Raji (cell line): ENCODE data around the gene WWC2.

Experiments
- POLR2A ChIP-seq: IDR thresholded peaks from 2 replicates; pipeline ENCODE4 v1.6.1; 2011; ENCODE audit warnings: low read depth, low read length, control low read depth; ENCODE audit not compliant: insufficient read depth

WWC2 gene

DNA sequence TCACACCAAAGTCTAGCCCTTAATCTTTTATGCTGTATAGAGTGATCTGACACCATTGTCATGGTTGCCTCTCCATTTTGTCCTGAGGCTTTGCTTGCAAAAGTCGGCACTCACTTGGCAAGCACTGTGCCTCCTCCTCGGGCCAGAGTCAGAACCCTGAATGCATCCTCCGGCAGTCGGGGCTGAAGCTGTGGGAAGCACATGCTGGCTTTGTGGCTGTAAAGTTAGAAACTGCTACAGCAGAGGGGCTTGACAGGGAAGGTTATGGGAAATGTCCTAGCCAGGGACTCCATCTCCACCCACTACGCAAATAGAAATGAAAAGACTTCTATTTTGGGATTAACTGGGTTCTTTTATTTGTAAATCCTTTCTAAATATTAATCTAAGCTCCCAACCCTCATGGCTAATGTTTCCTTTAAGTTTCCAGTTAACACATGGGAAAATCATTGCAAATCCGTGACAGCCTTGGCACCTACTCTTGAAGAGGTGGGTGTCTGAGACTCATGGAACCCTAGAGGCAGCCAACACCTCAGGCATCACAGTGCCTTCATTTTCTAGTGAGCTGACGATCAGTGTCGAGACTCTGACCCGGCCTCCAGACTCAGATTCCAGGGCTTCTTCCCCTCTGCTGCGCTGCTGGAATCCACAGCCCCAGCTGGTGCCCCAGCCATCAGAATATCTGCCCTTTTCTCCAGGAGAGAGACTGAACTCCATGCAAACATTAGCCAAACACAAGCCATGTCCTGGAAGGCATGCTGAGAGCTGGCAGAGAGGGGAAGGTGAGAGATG lies 231.1 kb downstream of the WWC2 start:
- no peak for TF ChIP-seq POLR2A

DNA sequence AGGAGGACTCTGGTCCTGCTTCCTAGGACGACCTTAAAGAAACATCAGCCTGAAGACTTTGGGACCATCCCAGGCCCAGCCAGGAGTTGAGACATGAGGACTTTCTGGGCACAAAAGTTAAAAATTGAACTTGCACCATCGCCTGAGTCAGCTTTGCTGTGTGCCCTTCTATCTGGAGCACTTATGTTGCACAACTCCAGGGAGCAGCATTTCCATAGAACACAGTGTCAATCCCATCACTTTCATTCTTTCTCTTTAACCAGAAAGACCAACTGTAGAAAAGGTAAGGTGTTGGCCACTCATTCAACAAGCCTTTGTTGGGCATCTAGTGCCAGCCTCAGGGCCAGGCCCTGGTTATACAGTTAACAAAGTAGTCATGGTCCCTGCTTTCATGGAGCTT lies 231.8 kb downstream of the WWC2 start:
- TF ChIP-seq POLR2A, result no peak

DNA sequence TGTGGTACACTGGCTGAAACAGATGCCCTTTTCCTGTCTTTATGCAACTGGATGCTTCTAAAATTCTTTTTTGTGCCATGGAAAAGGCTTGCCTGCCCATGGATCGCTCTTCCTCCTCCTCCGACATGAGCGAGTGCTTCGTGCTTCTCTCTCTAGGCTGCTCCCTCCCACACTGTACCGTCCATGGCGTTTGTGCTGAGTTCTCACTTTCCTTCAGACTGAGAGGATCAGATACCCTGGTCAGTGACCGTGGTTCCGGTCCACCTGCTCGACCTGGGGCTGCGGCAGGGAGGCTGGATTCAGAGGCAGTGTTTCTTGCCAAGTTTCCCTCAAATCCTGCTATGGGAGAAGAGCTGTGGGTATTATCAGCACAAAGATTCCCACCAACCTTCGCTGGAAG lies 233.4 kb downstream of the WWC2 start:
- no peak for TF ChIP-seq POLR2A

DNA sequence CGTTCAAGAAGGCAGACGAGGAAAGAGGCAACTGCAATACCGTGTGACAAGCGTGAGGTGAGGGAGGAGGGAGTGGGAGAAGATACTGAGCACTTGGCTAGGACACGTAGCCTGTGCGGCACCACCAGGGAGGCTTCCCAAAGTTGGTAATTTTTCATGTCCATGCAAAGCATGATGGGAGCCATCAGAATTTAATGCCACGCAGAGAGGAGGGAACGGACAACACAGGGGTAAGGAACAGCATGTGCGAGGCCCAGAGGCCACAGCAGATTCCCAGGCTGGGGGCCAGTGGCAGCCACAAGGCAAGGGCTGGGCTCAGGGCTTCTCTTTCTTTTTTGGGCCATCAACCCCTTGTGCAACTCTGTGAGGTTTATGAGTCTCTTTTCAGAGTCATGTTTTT lies 234.1 kb downstream of the WWC2 start:
- no peak for TF ChIP-seq POLR2A

DNA sequence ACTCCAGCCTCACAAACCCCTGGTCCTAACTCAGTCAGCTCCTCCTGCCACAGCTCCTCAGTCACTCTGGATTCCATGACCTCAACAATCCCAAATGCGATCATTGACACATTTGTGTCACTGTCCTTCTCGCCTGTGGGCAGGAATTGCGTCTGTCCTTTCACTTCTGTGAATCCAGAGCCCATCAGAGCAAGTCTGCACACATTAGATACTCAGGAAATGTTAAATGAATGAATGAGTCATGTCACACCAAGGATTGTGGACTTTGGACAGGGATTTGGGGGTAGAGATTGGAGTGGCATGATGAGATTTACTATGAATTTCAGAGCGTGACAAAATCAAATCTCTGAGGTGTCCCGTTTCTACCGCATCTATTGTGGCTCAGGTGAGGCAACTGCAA lies 234.9 kb downstream of the WWC2 start:
- TF ChIP-seq POLR2A, result no peak

DNA sequence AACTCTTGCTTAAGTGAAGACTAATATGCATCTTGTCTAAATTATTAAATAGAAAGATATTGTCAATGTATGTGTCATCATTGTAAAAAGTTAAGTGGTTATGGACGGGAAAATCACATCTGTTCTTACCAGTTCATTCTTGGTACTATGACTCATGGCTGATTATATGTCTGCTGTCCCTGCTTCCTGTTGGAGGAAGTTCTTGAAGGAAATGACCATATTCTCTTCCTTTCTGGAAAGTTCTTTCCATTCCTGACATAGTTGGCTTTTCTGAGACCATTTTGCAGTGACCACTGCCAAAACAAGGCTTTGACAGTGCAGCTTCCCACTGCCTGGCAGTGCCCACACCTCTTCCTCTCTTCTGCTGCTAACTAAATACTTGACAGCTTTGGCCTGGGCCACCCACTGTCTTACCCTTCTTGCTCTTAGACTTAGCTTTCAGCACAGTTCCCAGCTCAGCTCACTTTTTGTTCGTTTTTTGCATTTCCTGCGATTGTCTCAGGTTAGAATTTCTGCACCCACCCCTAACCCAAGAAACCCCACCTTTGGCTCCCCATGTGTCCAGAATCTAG lies 236.4 kb downstream of the WWC2 start:
- no peak for TF ChIP-seq POLR2A

DNA sequence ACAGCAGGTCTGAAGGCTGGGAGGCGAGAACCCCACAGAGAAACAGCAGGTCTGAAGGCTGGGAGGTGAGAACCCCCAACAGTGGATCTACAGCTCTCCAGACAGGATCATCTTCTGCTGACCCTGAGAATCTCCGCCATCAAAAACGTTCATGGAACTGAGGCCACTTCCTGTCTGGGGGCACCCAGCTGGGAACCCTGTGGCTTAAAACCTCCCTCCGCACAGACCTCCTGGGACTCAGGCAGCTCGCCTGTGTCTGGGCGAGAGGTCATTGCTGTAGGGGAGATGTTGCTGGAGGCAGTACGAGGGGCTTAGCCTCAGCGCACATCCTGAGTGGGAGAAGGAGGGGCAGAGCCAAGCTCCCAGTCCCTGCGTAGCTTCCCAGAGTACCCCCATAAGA lies 238.3 kb downstream of the WWC2 start:
- TF ChIP-seq POLR2A, result no peak

DNA sequence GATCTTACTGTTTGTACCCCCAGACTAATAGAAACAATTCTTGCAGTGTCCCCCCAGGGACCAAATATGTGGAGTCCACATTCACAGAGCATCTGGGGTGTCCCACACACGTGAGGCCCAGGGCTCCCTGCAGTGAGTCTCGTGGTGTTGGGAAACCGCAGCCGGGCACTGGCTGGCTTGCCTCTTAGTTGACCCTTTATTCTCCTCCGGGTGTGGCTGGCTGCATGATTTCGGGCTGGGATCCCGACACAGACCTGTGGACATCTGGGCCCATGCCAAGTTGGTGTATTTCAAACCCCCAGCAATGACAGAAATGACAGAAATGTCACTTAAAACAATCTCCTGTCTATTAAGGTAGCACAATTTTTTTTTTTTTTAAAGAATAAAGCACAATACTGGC lies 238.8 kb downstream of the WWC2 start:
- no peak for TF ChIP-seq POLR2A

DNA sequence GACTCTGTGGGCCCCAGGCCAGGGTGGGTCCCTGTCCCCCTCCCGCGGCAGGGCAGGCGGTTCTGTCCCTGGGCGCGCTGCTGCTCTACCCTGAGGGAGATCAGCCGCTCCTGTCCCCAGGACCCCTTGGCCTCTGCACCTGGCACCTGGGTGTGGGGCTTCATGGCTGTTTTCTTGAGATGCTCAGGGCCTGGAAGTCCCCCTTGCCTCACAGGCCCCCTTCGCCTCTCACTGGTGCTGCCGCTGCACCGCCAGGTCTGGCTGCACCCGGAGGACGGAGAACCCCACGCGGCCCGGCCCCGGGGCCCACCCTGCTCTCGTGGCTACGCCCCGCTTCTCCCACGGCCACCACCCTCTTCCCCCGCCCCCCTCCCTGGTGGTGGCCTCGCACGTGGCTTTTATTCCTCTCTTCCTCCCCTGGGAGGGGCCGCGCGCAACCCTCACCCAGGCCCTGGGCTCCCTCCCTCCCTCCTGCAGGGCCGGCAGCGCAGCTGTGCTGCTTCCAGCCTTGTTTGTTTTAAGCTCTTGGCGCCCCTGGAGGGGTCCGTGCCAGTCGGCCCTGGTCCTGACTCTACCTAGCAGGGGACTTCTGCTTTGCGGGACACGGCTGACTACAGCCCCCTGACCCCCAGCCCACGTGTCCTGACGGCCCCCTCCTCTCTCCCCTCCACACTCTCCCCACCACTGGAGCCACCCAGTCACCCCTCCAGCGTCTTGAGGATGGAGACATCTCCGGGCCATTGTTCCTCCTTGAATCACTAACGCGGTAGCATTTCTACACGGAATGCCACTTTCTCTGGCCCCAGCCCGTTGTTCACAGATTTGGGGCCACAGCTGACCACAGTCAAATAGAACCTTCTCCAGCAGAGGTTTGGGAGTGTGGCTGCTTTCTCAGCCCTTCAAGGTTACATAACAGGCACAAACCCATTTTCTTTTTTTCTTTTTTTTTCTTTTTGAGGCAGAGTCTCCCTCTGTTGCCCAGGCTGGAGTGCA lies 243.8 kb downstream of the WWC2 start:
- no peak for TF ChIP-seq POLR2A

DNA sequence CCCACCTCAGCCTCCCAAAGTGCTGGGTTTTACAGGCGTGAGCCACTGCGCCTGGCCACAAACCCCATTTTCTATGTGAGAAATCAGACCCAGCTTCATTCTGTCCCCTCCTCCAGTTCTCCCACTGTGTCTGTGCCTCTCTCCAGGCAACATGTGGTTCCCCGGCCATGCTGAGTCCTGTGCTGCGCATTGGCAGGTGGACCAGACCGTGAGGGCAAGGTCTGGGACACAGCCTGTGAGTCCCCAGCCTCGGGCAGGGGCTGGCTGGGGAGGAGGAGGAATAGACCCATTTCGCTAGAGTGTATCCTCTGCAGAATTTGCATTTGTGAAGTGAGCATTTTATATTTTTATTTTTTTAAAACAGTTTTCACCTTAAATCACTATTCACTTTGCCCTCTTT lies 244.7 kb downstream of the WWC2 start:
- TF ChIP-seq POLR2A, result no peak

DNA sequence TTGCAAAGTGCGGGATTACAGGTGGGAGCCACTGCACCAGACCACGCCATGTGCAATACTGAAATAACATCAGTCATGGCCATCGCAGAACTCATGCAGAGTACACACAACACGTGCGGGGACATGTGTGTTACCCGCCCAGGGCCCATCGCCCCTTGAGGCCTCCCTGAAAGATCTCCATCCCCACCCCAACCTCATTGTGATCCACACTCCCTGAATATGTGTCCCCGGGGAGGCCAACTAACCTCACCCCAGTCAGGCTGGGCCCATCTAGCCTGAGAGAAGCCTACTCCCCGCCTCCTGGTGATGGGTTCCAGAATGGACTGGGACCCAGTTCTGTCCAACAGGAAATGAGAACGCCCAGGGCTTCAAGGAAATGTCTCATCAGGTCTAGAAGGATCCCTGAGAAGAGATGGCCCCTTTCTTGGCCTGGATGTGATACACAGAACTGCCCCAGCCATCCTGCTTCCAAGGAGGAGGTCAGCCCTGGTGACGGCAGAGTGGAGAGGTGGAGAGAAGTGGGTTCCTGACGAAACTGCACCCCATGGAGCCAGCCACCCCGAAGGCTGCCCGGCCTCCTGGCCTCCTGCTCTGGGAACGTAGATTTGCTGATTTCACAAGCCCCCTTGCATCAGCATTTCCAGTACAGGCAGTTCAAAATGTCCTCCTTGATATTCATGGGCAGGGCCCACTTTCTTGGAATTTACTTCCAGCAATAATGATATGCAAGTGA lies 245.6 kb downstream of the WWC2 start:
- TF ChIP-seq POLR2A, result no peak

DNA sequence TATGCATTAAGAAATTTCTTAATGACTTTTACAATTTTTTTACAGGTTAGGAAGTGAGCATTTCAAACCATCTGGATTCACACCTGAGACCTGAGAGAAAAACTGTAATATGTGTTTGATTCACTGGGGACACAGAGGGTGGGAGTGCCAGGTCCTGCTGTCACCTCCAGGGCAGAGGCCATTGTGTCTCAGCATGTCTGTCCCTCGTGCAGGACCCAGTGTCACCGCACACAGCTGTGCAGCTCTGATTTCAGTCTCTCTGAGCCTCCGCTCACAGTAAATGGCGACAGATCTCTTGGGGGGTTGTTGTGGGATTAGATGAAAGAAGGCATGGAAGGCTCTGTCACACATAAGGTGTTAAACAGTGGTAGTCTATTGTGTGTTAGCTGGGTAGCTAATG lies 246.2 kb downstream of the WWC2 start:
- no peak for TF ChIP-seq POLR2A

DNA sequence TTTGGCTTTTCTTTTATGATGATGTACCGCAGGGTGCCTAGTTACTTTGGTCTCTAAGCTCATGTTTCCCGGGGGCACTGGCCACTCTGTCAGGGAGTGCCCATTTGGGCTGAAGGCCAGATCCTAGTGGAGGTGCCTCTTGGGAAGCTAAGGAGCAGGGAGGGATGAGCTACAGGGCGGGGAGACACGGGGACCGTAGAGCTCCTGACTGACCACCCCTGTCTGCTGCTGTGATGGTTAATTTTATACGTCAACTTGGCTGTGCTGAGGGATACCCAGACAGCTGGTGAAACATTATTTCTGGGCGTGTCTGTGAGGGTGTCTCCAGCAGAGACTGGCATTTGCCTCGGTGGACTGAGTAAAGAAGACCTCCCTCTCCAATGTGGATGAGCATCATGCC lies 248.1 kb downstream of the WWC2 start:
- no peak for TF ChIP-seq POLR2A

DNA sequence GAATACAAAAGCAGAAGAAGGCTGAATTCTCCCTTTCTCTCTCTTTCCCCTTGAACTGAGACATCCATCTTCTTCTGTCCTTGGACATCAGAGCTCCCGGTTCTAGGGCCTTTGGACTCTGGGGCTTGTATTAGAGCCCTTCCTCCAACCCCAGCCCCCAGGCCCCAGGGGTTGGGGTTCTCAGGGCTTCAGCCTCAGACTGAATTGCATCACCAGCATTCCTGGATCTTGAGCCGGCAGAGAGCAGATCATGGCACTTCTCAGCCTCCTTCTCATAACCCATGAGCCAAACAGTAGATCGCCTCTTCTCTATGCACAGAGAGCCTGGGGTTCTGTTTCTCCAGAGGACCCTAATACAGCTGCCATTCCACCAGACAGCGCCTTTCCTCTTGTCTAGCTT lies 248.5 kb downstream of the WWC2 start:
- no peak for TF ChIP-seq POLR2A

DNA sequence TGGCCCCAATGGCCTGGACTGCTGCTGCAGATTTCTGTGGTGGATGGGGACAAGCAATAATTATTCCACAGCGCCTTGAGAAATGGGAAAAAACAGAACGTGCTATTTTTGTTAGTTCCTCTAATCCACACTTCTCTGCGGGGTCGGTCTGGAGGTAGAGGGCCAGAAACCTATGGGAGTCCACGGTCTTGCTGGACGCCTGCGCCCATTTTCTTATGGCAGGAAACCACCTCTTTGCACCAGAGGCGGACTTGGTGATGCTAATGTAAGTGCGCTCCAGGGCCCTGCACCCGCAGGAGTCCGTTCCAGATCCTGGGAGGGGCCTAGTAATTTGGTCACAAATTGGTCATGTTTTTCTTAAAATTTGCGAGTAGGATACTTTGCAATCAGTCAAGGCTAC lies 249.1 kb downstream of the WWC2 start:
- TF ChIP-seq POLR2A, result no peak

DNA sequence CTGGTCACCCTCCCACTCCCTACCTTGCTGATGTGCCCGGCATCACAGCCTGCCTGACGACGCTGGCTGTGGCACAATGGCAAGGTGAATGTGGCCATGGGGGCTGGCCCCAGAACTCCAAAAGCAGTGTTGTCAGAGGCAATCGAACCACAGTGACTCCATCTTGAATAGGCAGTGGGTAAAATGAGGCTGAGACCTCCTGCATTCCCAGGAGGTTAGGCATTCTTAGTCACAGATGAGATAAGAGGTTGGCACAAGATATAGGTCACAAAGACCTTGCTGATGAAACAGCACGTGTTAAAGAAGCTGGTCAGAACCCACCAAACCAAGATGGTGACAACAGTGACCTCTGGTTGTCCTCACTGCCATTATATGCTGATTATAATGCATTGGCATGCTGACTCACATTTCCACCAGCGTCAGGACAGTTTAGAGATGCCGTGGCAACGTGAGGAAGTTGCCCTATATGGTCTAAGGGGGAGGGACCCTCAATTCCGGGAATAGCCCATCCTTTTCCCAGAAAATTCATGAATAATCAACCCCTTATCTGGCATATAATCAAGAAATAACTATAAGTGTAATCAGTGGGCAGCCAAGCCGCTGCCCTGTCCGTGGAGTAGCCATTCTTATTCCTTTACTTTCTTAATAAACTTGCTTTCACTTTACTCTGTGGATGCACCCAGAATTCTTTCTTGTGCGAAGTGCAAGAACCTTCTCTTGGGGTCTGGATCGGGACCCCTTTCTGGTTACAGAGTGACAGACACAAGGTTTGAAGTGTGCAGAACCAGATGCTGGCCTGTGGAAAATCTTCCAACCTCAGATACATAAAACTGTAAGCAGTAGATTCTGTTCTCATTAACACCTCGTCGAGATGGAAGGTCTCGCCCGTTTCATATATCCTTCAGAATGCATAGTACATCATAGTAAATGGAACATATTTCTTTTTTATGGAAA lies 249.9 kb downstream of the WWC2 start:
- TF ChIP-seq POLR2A, result no peak
